Measurements from ENCODE around the gene ADARB2.
"Not testable (repeated sequence)": the region's sequence is repeated elsewhere in the genome, so short reads cannot be mapped to it uniquely, and the experiment has no call there.

Gene ADARB2

DNA sequence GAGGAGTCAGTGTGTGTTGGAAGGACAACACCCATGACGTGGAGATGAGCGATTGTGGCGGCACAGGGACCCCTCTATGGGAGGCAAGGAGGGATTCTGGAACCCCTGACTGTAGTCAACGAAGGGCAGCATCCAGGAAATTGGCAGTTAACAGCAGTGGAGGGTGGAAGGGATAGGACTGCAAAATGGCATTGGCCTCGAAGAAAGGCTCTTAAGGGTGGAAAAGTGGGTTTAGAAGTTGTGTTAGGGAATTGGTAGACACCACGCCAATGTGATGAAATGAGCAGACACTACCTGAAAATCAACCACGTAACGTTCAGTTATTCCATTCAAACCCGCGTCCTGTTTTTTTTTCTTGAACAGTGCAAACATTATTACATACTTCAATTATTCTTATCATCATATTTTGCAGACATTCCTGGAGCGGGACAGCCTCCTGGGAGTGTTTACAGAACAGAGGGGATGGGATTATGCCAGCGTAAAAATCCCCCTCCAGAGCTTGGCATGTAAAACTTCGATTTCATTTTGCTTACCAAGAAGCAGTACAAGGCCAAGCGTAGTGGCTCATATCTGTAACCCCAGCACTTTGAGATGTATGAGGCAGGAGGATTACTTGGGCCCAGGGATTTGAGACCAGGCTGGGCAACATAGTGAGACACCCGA lies 409.0 kb downstream of the ADARB2 start:
- Histone ChIP-seq H3K27me3 (ENCODE audit: low read depth, low read length) (no peaks in the 10 kb centered on the region), H3K36me3 (ENCODE audit: control insufficient read depth in 1 of 2, insufficient read depth in 2 of 2, low read length in 2 of 2) (no peaks in the 10 kb centered on the region), H3K9me3 (ENCODE audit: control insufficient read depth in 1 of 2, low read length in 2 of 2) (peaks cover 0 to 5% of the 10 kb centered on the region in 2 donors), H3K4me3 (ENCODE audit: low read depth in 1 of 2, low read length in 2 of 2) (no peak overlapping the region), H3K4me1 (ENCODE audit: control insufficient read depth in 1 of 2, insufficient read depth in 2 of 2, low read length in 2 of 2) (no peaks in the 10 kb centered on the region), H3K27ac (ENCODE audit: low read length) (no peak overlapping the region)

GRCh38 chr10:1327759-1328158 lies 409.6 kb downstream of the ADARB2 start:
- peaks cover 0 to 5% of the 10 kb centered on the region in 2 donors for H3K9me3 ChIP-seq (ENCODE audit: control insufficient read depth in 1 of 2, low read length in 2 of 2)
- no peak overlapping the region for H3K27ac ChIP-seq (ENCODE audit: low read length)
- no peaks in the 10 kb centered on the region for H3K36me3 ChIP-seq (ENCODE audit: control insufficient read depth in 1 of 2, insufficient read depth in 2 of 2, low read length in 2 of 2)
- no peaks in the 10 kb centered on the region for H3K4me1 ChIP-seq (ENCODE audit: control insufficient read depth in 1 of 2, insufficient read depth in 2 of 2, low read length in 2 of 2)
- H3K4me3 ChIP-seq (ENCODE audit: low read depth in 1 of 2, low read length in 2 of 2): no peak overlapping the region
- H3K27me3 ChIP-seq (ENCODE audit: low read depth, low read length): no peaks in the 10 kb centered on the region

DNA sequence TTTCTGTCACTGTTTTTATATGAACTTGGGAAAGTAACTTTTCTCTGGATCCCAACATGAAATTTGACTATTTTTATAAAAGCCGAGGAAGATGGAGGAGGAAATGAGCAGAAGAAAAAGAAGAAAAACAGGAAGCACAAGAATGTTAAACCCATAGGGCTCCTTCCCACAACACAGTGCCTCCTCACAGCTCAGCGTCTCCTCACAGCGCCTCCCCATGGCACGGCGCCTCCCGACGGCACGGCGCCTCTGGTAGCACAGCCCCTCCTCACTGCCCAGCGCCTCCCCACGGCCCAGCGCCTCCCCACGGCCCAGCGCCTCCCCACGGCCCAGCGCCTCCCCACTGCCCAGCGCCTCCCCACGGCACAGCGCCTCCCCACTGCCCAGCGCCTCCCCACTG lies 410.8 kb downstream of the ADARB2 start:
- not testable (repeated sequence) for H3K27me3 ChIP-seq (ENCODE audit: low read depth, low read length); H3K4me3 ChIP-seq (ENCODE audit: low read depth in 1 of 2, low read length in 2 of 2); H3K9me3 ChIP-seq (ENCODE audit: control insufficient read depth in 1 of 2, low read length in 2 of 2); H3K4me1 ChIP-seq (ENCODE audit: control insufficient read depth in 1 of 2, insufficient read depth in 2 of 2, low read length in 2 of 2); H3K36me3 ChIP-seq (ENCODE audit: control insufficient read depth in 1 of 2, insufficient read depth in 2 of 2, low read length in 2 of 2); H3K27ac ChIP-seq (ENCODE audit: low read length)

- peaks cover 0 to 5% of the 10 kb centered on the region in 2 donors for H3K9me3 ChIP-seq (ENCODE audit: control insufficient read depth in 1 of 2, low read length in 2 of 2)
- no peaks in the 10 kb centered on the region for H3K4me1 ChIP-seq (ENCODE audit: control insufficient read depth in 1 of 2, insufficient read depth in 2 of 2, low read length in 2 of 2)
- H3K27ac ChIP-seq (ENCODE audit: low read length): no peak overlapping the region
- no peaks in the 10 kb centered on the region for H3K27me3 ChIP-seq (ENCODE audit: low read depth, low read length)
- no peak overlapping the region for H3K4me3 ChIP-seq (ENCODE audit: low read depth in 1 of 2, low read length in 2 of 2)
- H3K36me3 ChIP-seq (ENCODE audit: control insufficient read depth in 1 of 2, insufficient read depth in 2 of 2, low read length in 2 of 2): no peaks in the 10 kb centered on the region
These were observed 412.4 kb downstream of the ADARB2 start for GRCh38 chr10:1324903-1325302.

DNA sequence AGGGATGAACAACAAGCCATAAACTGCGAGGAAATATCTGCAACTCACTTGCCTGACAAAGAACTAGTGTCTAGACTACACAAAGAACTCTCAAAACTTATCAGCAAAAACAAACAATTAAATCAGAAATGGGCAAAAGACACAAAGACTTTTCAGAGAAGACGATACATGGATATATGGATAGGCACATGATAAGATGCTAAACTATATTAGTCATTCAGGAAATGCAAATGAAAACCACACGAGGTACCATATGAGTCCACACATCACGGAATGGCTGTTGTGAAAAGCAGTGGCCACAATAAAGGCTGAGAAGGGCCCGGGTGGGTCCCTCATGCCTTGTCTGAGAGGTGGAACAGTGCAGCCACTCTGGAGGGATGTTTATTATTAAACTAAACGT lies 413.4 kb downstream of the ADARB2 start:
- Histone ChIP-seq H3K27me3 (ENCODE audit: low read depth, low read length) (no peaks in the 10 kb centered on the region), H3K9me3 (ENCODE audit: control insufficient read depth in 1 of 2, low read length in 2 of 2) (peaks cover 0 to 5% of the 10 kb centered on the region in 2 donors), H3K27ac (ENCODE audit: low read length) (no peak overlapping the region), H3K4me3 (ENCODE audit: low read depth in 1 of 2, low read length in 2 of 2) (no peak overlapping the region), H3K36me3 (ENCODE audit: control insufficient read depth in 1 of 2, insufficient read depth in 2 of 2, low read length in 2 of 2) (no peaks in the 10 kb centered on the region), H3K4me1 (ENCODE audit: control insufficient read depth in 1 of 2, insufficient read depth in 2 of 2, low read length in 2 of 2) (no peaks in the 10 kb centered on the region)

GRCh38 chr10:1320739-1321320 lies 416.5 kb downstream of the ADARB2 start:
- no peaks in the 10 kb centered on the region for H3K27me3 ChIP-seq (ENCODE audit: low read depth, low read length)
- peaks cover 0 to 2% of the 10 kb centered on the region in 2 donors for H3K9me3 ChIP-seq (ENCODE audit: control insufficient read depth in 1 of 2, low read length in 2 of 2)
- H3K27ac ChIP-seq (ENCODE audit: low read length): no peak overlapping the region
- no peaks in the 10 kb centered on the region for H3K4me1 ChIP-seq (ENCODE audit: control insufficient read depth in 1 of 2, insufficient read depth in 2 of 2, low read length in 2 of 2)
- H3K4me3 ChIP-seq (ENCODE audit: low read depth in 1 of 2, low read length in 2 of 2): no peak overlapping the region
- H3K36me3 ChIP-seq (ENCODE audit: control insufficient read depth in 1 of 2, insufficient read depth in 2 of 2, low read length in 2 of 2): no peaks in the 10 kb centered on the region

DNA sequence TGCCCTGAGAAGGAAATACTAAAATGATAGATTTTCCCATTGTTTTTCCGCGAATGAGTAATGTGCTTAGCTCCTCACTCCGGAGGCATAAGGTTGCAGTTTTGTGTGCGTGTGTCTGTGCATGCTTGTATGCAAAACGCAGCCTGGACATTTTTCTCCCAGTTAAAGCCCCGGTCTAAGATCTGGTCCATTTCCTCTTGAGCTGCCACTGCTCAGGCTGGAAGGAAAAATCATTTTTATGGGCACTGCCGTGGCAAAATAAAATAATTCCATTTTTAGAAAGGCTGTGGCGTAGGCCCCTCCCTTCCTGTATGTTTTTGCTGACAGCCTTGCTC lies 420.5 kb downstream of the ADARB2 start:
- H3K9me3 ChIP-seq (ENCODE audit: control insufficient read depth in 1 of 2, low read length in 2 of 2): no peaks in the 10 kb centered on the region
- H3K27ac ChIP-seq (ENCODE audit: low read length): no peak overlapping the region
- no peaks in the 10 kb centered on the region for H3K36me3 ChIP-seq (ENCODE audit: control insufficient read depth in 1 of 2, insufficient read depth in 2 of 2, low read length in 2 of 2)
- H3K4me1 ChIP-seq (ENCODE audit: control insufficient read depth in 1 of 2, insufficient read depth in 2 of 2, low read length in 2 of 2): no peaks in the 10 kb centered on the region
- no peaks in the 10 kb centered on the region for H3K27me3 ChIP-seq (ENCODE audit: low read depth, low read length)
- no peak overlapping the region for H3K4me3 ChIP-seq (ENCODE audit: low read depth in 1 of 2, low read length in 2 of 2)

DNA sequence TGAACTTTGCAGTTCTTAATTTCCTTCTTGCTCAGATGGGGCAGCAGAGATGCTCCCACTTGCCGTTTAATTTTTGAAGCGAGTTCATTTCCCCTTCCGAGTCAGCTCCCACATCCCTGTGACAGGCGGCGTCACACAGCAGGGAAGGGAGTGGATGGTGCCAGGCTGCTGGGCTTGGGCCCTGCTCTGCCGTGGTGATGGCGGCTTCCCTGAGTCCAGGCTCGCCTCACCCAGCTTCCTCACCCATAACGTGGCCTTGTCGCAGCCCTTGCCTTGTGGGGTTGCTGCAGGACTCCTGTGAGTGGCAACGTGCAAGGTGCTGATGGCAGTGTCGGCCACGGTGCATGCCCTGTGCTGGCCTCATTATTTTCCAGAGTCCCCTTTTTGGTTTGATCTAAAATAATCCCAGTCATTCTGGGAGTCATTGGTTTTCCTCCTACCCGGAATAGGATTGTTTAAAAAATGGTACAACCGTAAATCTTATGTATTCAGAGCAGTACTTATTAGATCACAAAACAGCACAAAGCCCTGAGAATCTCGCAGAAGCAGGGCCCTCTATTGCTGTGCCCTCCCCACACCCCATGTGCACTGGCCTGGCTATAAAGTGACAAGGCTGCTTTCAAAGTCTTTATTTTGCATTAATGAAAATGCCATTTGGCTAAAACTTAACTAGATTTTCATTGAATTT lies 421.1 kb downstream of the ADARB2 start:
- Histone ChIP-seq H3K4me3 (ENCODE audit: low read depth in 1 of 2, low read length in 2 of 2) (no peak overlapping the region), H3K27me3 (ENCODE audit: low read depth, low read length) (no peaks in the 10 kb centered on the region), H3K4me1 (ENCODE audit: control insufficient read depth in 1 of 2, insufficient read depth in 2 of 2, low read length in 2 of 2) (no peaks in the 10 kb centered on the region), H3K9me3 (ENCODE audit: control insufficient read depth in 1 of 2, low read length in 2 of 2) (no peaks in the 10 kb centered on the region), H3K36me3 (ENCODE audit: control insufficient read depth in 1 of 2, insufficient read depth in 2 of 2, low read length in 2 of 2) (no peaks in the 10 kb centered on the region), H3K27ac (ENCODE audit: low read length) (no peak overlapping the region)

- H3K27ac ChIP-seq (ENCODE audit: low read length): no peak overlapping the region
- H3K27me3 ChIP-seq (ENCODE audit: low read depth, low read length): no peaks in the 10 kb centered on the region
- H3K36me3 ChIP-seq (ENCODE audit: control insufficient read depth in 1 of 2, insufficient read depth in 2 of 2, low read length in 2 of 2): no peaks in the 10 kb centered on the region
- no peaks in the 10 kb centered on the region for H3K4me1 ChIP-seq (ENCODE audit: control insufficient read depth in 1 of 2, insufficient read depth in 2 of 2, low read length in 2 of 2)
- no peaks in the 10 kb centered on the region for H3K9me3 ChIP-seq (ENCODE audit: control insufficient read depth in 1 of 2, low read length in 2 of 2)
- H3K4me3 ChIP-seq (ENCODE audit: low read depth in 1 of 2, low read length in 2 of 2): no peak overlapping the region
These were observed 422.1 kb downstream of the ADARB2 start for GRCh38 chr10:1315178-1315577.

- Histone ChIP-seq H3K4me3 (ENCODE audit: low read depth in 1 of 2, low read length in 2 of 2) (no peak overlapping the region), H3K4me1 (ENCODE audit: control insufficient read depth in 1 of 2, insufficient read depth in 2 of 2, low read length in 2 of 2) (no peaks in the 10 kb centered on the region), H3K9me3 (ENCODE audit: control insufficient read depth in 1 of 2, low read length in 2 of 2) (no peaks in the 10 kb centered on the region), H3K27me3 (ENCODE audit: low read depth, low read length) (no peaks in the 10 kb centered on the region), H3K27ac (ENCODE audit: low read length) (no peak overlapping the region), H3K36me3 (ENCODE audit: control insufficient read depth in 1 of 2, insufficient read depth in 2 of 2, low read length in 2 of 2) (no peaks in the 10 kb centered on the region)
These were observed 425.6 kb downstream of the ADARB2 start for GRCh38 chr10:1311726-1312125.

- no peaks in the 10 kb centered on the region for H3K36me3 ChIP-seq (ENCODE audit: control insufficient read depth in 1 of 2, insufficient read depth in 2 of 2, low read length in 2 of 2)
- no peak overlapping the region for H3K4me3 ChIP-seq (ENCODE audit: low read depth in 1 of 2, low read length in 2 of 2)
- no peak overlapping the region for H3K27ac ChIP-seq (ENCODE audit: low read length)
- H3K4me1 ChIP-seq (ENCODE audit: control insufficient read depth in 1 of 2, insufficient read depth in 2 of 2, low read length in 2 of 2): no peaks in the 10 kb centered on the region
- no peaks in the 10 kb centered on the region for H3K27me3 ChIP-seq (ENCODE audit: low read depth, low read length)
- H3K9me3 ChIP-seq (ENCODE audit: control insufficient read depth in 1 of 2, low read length in 2 of 2): no peaks in the 10 kb centered on the region
These were observed 427.0 kb downstream of the ADARB2 start for GRCh38 chr10:1310271-1310789.

All from muscle layer of duodenum (tissue), 2 donors.